ENCODE data around the gene SDHA.

- TF ChIP-seq CTCF (IDR thresholded peaks at IDR 0.05) (no peak), POLR2A (IDR thresholded peaks at IDR 0.05) (no peak)
These were observed 87.3 kb downstream of the SDHA start for GRCh38 chr5:305459-305858.

All from heart left ventricle (tissue), 13 donors.